ENCODE measurements around the gene ARID1A.

ARID1A gene

GRCh38 chr1:26820784-26821269, 125.0 kb downstream of the ARID1A start:
- peaks cover 2% of the 10 kb centered on the region for H3K79me1 ChIP-seq (ENCODE audit: low read depth, low read length)
- no peak overlapping the region for H3K14ac ChIP-seq (ENCODE audit: low read length)
- H2BK5ac ChIP-seq (ENCODE audit: low read length): no peak overlapping the region
- no peak overlapping the region for H2AK5ac ChIP-seq (ENCODE audit: low read depth, low read length)
- no peak overlapping the region for H2AFZ ChIP-seq (ENCODE audit: low read length)
- H2BK120ac ChIP-seq (ENCODE audit: low read depth, low read length): no peak overlapping the region
- no peak overlapping the region for H3K4ac ChIP-seq (ENCODE audit: low read length)
- H2BK15ac ChIP-seq (ENCODE audit: low read length): no peak overlapping the region
- no peak overlapping the region for H4K91ac ChIP-seq (ENCODE audit: low read depth, low read length, poor library complexity)
- no peak overlapping the region for H4K8ac ChIP-seq (ENCODE audit: low read depth, low read length)
- no peak for DNase-seq (ENCODE audit: low spot score)
- no peaks in the 10 kb centered on the region for H3K36me3 ChIP-seq (replicated peaks in 1 of 2; ENCODE audit: control insufficient read depth in 2 of 2, insufficient read depth in 2 of 2, low read length in 2 of 2)
- peaks cover 0 to 1% of the 10 kb centered on the region in 2 donors for H3K9me3 ChIP-seq (replicated peaks in 1 of 2; ENCODE audit: control insufficient read depth in 2 of 2, insufficient read depth in 1 of 2, low read depth in 1 of 2, low read length in 2 of 2)
- H3K4me2 ChIP-seq (ENCODE audit: insufficient read depth, low read length, poor library complexity, severe bottlenecking): no peak overlapping the region
- H3K4me3 ChIP-seq (ENCODE audit: low read length in 2 of 2): no peak overlapping the region
- no peak overlapping the region for H3K9ac ChIP-seq (ENCODE audit: low read depth, low read length, poor library complexity)
- H3K4me1 ChIP-seq (ENCODE audit: control insufficient read depth in 2 of 2, insufficient read depth in 1 of 2, low read depth in 1 of 2, low read length in 2 of 2): no peaks in the 10 kb centered on the region
- H3K27me3 ChIP-seq (ENCODE audit: control insufficient read depth in 3 of 3, insufficient read depth in 3 of 3, low read depth in 1 of 3, low read length in 3 of 3): no peaks in the 10 kb centered on the region
- WGBS, 2 donors (ENCODE audit: extremely low coverage in 2 of 2, insufficient read length in 2 of 2, insufficient replicate concordance in 1 of 2): no CpG with 5 or more reads among the region's 4 CpGs
- no peak overlapping the region for H3K23ac ChIP-seq (ENCODE audit: low read depth, low read length, poor library complexity)
- no peak overlapping the region for H2BK12ac ChIP-seq (ENCODE audit: low read length)
- no peak overlapping the region for H3K27ac ChIP-seq (replicated peaks; ENCODE audit: low read length)
- no peak overlapping the region for H3K18ac ChIP-seq (ENCODE audit: low read length)

- no CpG with 5 or more reads among the region's 4 CpGs for WGBS, 2 donors (ENCODE audit: extremely low coverage in 2 of 2, insufficient read length in 2 of 2, insufficient replicate concordance in 1 of 2)
- H3K9ac ChIP-seq (ENCODE audit: low read depth, low read length, poor library complexity): no peak overlapping the region
- H2AFZ ChIP-seq (ENCODE audit: low read length): no peak overlapping the region
- H3K79me1 ChIP-seq (ENCODE audit: low read depth, low read length): peaks cover 8% of the 10 kb centered on the region
- no peak overlapping the region for H2BK120ac ChIP-seq (ENCODE audit: low read depth, low read length)
- no peak overlapping the region for H2BK12ac ChIP-seq (ENCODE audit: low read length)
- H4K8ac ChIP-seq (ENCODE audit: low read depth, low read length): no peak overlapping the region
- no peak overlapping the region for H3K4me2 ChIP-seq (ENCODE audit: insufficient read depth, low read length, poor library complexity, severe bottlenecking)
- H3K4me1 ChIP-seq (ENCODE audit: control insufficient read depth in 2 of 2, insufficient read depth in 1 of 2, low read depth in 1 of 2, low read length in 2 of 2): peaks cover 2 to 10% of the 10 kb centered on the region in 2 donors
- H3K18ac ChIP-seq (ENCODE audit: low read length): no peak overlapping the region
- H4K91ac ChIP-seq (ENCODE audit: low read depth, low read length, poor library complexity): no peak overlapping the region
- no peak overlapping the region for H3K27ac ChIP-seq (replicated peaks; ENCODE audit: low read length)
- H3K9me3 ChIP-seq (replicated peaks in 1 of 2; ENCODE audit: control insufficient read depth in 2 of 2, insufficient read depth in 1 of 2, low read depth in 1 of 2, low read length in 2 of 2): peaks cover 0 to 1% of the 10 kb centered on the region in 2 donors
- no peak overlapping the region for H3K4me3 ChIP-seq (ENCODE audit: low read length in 2 of 2)
- H3K27me3 ChIP-seq (ENCODE audit: control insufficient read depth in 3 of 3, insufficient read depth in 3 of 3, low read depth in 1 of 3, low read length in 3 of 3): no peaks in the 10 kb centered on the region
- no peak overlapping the region for H3K4ac ChIP-seq (ENCODE audit: low read length)
- H2BK5ac ChIP-seq (ENCODE audit: low read length): no peak overlapping the region
- DNase-seq (ENCODE audit: low spot score): no peak
- no peak overlapping the region for H2AK5ac ChIP-seq (ENCODE audit: low read depth, low read length)
- no peak overlapping the region for H3K14ac ChIP-seq (ENCODE audit: low read length)
- H3K23ac ChIP-seq (ENCODE audit: low read depth, low read length, poor library complexity): no peak overlapping the region
- H3K36me3 ChIP-seq (replicated peaks in 1 of 2; ENCODE audit: control insufficient read depth in 2 of 2, insufficient read depth in 2 of 2, low read length in 2 of 2): no peaks in the 10 kb centered on the region
- H2BK15ac ChIP-seq (ENCODE audit: low read length): no peak overlapping the region
Observed at GRCh38 chr1:26822737-26823395, 127.1 kb downstream of the ARID1A start.

- no peak overlapping the region for H4K8ac ChIP-seq (ENCODE audit: low read depth, low read length)
- H3K23ac ChIP-seq (ENCODE audit: low read depth, low read length, poor library complexity): no peak overlapping the region
- H2AFZ ChIP-seq (ENCODE audit: low read length): no peak overlapping the region
- no peak overlapping the region for H3K18ac ChIP-seq (ENCODE audit: low read length)
- no CpG with 5 or more reads among the region's 3 CpGs for WGBS, 2 donors (ENCODE audit: extremely low coverage in 2 of 2, insufficient read length in 2 of 2, insufficient replicate concordance in 1 of 2)
- no peak overlapping the region for H3K4ac ChIP-seq (ENCODE audit: low read length)
- no peak overlapping the region for H3K14ac ChIP-seq (ENCODE audit: low read length)
- H3K9ac ChIP-seq (ENCODE audit: low read depth, low read length, poor library complexity): no peak overlapping the region
- peaks cover 5 to 19% of the 10 kb centered on the region in 2 donors for H3K4me1 ChIP-seq (ENCODE audit: control insufficient read depth in 2 of 2, insufficient read depth in 1 of 2, low read depth in 1 of 2, low read length in 2 of 2)
- H4K91ac ChIP-seq (ENCODE audit: low read depth, low read length, poor library complexity): no peak overlapping the region
- H3K9me3 ChIP-seq (replicated peaks in 1 of 2; ENCODE audit: control insufficient read depth in 2 of 2, insufficient read depth in 1 of 2, low read depth in 1 of 2, low read length in 2 of 2): peaks cover 0 to 1% of the 10 kb centered on the region in 2 donors
- no peak overlapping the region for H2AK5ac ChIP-seq (ENCODE audit: low read depth, low read length)
- H2BK12ac ChIP-seq (ENCODE audit: low read length): no peak overlapping the region
- H3K4me2 ChIP-seq (ENCODE audit: insufficient read depth, low read length, poor library complexity, severe bottlenecking): no peak overlapping the region
- no peaks in the 10 kb centered on the region for H3K27me3 ChIP-seq (ENCODE audit: control insufficient read depth in 3 of 3, insufficient read depth in 3 of 3, low read depth in 1 of 3, low read length in 3 of 3)
- DNase-seq (ENCODE audit: low spot score): no peak
- no peak overlapping the region for H2BK15ac ChIP-seq (ENCODE audit: low read length)
- no peak overlapping the region for H3K4me3 ChIP-seq (ENCODE audit: low read length in 2 of 2)
- H3K79me1 ChIP-seq (ENCODE audit: low read depth, low read length): peaks cover 14% of the 10 kb centered on the region
- no peak overlapping the region for H2BK5ac ChIP-seq (ENCODE audit: low read length)
- H3K27ac ChIP-seq (replicated peaks; ENCODE audit: low read length): no peak overlapping the region
- H2BK120ac ChIP-seq (ENCODE audit: low read depth, low read length): no peak overlapping the region
- peaks cover 0 to 10% of the 10 kb centered on the region in 2 donors for H3K36me3 ChIP-seq (replicated peaks in 1 of 2; ENCODE audit: control insufficient read depth in 2 of 2, insufficient read depth in 2 of 2, low read length in 2 of 2)
Observed at GRCh38 chr1:26824731-26825130, 128.9 kb downstream of the ARID1A start.

GRCh38 chr1:26826261-26827105, 130.7 kb downstream of the ARID1A start, which contains the start of gene ZDHHC18:
Gene ZDHHC18, plus strand, starts transcription at chr1:26826688. Its CDS starts 117 bp downstream, at chr1:26826805.
- H3K4me1 ChIP-seq (ENCODE audit: control insufficient read depth in 2 of 2, insufficient read depth in 1 of 2, low read depth in 1 of 2, low read length in 2 of 2): peaks cover 5 to 19% of the 10 kb centered on the region in 2 donors
- no peak within 1 kb of the TSS for H3K27ac ChIP-seq (replicated peaks; ENCODE audit: low read length)
- no CpG with 5 or more reads among the region's 107 CpGs for WGBS, 2 donors (ENCODE audit: extremely low coverage in 2 of 2, insufficient read length in 2 of 2, insufficient replicate concordance in 1 of 2)
- H2BK120ac ChIP-seq (ENCODE audit: low read depth, low read length): peak within 1 kb of the TSS; percentile 27
- H3K18ac ChIP-seq (ENCODE audit: low read length): peak within 1 kb of the TSS; percentile 92
- no peak within 1 kb of the TSS for H2BK5ac ChIP-seq (ENCODE audit: low read length)
- peak within 1 kb of the TSS; percentile 53 for H2BK15ac ChIP-seq (ENCODE audit: low read length)
- H2AK5ac ChIP-seq (ENCODE audit: low read depth, low read length): peak within 1 kb of the TSS; percentile 94
- peaks cover 0 to 1% of the 10 kb centered on the region in 2 donors for H3K9me3 ChIP-seq (replicated peaks in 1 of 2; ENCODE audit: control insufficient read depth in 2 of 2, insufficient read depth in 1 of 2, low read depth in 1 of 2, low read length in 2 of 2)
- H3K79me1 ChIP-seq (ENCODE audit: low read depth, low read length): peaks cover 25% of the 10 kb centered on the region
- peak within 1 kb of the TSS; percentile 70 for H4K8ac ChIP-seq (ENCODE audit: low read depth, low read length)
- DNase-seq (ENCODE audit: low spot score): peak; percentile 63
- peak within 1 kb of the TSS; percentile 97 for H3K9ac ChIP-seq (ENCODE audit: low read depth, low read length, poor library complexity)
- H3K36me3 ChIP-seq (replicated peaks in 1 of 2; ENCODE audit: control insufficient read depth in 2 of 2, insufficient read depth in 2 of 2, low read length in 2 of 2): peaks cover 3 to 25% of the 10 kb centered on the region in 2 donors
- no peak within 1 kb of the TSS for H2BK12ac ChIP-seq (ENCODE audit: low read length)
- peak within 1 kb of the TSS; percentile 72 for H3K4me2 ChIP-seq (ENCODE audit: insufficient read depth, low read length, poor library complexity, severe bottlenecking)
- H3K4ac ChIP-seq (ENCODE audit: low read length): no peak within 1 kb of the TSS
- peak within 1 kb of the TSS; percentile 98 for H2AFZ ChIP-seq (ENCODE audit: low read length)
- peak within 1 kb of the TSS; percentile 92 for H3K23ac ChIP-seq (ENCODE audit: low read depth, low read length, poor library complexity)
- peak within 1 kb of the TSS; percentile 86 for H4K91ac ChIP-seq (ENCODE audit: low read depth, low read length, poor library complexity)
- H3K4me3 ChIP-seq (ENCODE audit: low read length in 2 of 2): peak within 1 kb of the TSS; percentile 77 to 91
- no peaks in the 10 kb centered on the region for H3K27me3 ChIP-seq (ENCODE audit: control insufficient read depth in 3 of 3, insufficient read depth in 3 of 3, low read depth in 1 of 3, low read length in 3 of 3)
- H3K14ac ChIP-seq (ENCODE audit: low read length): peak within 1 kb of the TSS; percentile 94
